Measurements from ENCODE around the gene PARD6B.
"Not testable (repeated sequence)": the region's sequence is repeated elsewhere in the genome, so short reads cannot be mapped to it uniquely, and the experiment has no call there.

Gene PARD6B

DNA sequence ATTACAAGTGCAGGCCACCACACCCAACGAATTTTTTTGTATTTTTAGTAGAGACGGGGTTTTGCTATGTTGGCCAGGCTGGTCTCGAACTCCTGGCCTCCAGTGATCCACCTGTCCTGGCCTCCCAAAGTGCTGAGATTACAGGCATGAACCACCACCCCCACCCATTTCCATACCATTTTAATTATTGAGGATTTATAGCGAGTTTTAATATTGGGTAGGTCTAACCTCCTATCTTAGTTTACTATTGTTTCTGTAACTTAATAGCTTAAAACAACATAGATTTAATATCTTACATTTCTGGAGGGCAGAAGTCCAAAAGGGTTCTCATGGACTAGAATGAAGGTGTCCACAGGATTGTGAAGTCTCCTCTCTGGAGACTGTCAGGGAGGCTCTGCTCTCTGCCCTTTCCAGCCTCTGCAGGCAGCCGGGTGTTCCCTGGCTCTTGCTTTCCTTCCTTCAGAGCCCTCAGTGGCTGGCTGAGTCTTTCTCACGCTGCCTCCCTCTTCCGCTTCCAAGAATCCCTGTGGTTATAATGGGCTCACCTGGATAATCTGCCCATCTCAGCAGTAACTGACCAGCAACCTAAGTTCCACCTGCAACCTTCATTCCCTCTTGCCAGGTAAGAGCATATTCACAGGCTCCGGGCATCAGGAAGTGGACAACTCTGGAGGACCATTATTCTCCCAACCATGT, 44.9 kb downstream of the PARD6B start:
- DNase-seq (ENCODE audit: low spot score): no peak

DNA sequence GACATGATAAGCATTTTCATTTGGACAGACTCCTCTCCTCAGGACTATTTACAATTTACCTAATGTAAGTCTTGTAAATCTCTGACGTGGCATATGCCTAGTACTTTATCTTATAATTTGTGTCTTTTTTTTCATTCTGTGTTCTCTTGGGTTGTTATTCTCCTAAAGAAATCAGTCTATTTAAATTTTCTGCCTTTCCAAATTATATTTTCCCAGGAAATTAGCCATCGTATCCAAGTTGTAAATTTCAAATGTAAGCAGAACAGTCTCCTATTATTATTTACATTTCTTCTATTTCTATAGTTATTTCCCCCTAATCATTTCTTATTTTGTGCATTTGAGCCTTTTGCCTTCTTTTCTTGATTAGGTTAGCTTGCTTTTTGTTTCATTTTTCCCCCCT, 46.0 kb downstream of the PARD6B start:
- no peak for DNase-seq (ENCODE audit: low spot score)

DNA sequence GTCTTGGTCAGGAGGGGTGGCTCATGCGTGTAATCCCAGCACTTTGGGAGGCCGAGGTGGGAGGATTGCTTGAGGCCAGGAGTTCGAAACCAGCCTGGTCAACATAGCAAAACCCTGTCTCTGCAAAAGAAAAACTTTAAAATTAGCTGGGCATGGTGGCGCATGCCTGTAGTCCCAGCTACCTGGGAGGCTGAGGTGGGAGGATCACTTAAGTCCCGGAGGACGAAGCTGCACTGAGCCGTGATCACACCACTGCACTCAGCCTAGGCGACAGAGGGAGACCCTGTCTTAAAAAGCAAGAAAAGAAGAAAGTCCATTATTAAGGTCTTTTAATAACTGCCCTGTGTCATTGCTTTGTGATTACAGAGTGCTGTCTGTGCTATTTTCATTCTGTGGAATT, 47.6 kb downstream of the PARD6B start:
- not testable (repeated sequence) for DNase-seq (ENCODE audit: low spot score)

DNA sequence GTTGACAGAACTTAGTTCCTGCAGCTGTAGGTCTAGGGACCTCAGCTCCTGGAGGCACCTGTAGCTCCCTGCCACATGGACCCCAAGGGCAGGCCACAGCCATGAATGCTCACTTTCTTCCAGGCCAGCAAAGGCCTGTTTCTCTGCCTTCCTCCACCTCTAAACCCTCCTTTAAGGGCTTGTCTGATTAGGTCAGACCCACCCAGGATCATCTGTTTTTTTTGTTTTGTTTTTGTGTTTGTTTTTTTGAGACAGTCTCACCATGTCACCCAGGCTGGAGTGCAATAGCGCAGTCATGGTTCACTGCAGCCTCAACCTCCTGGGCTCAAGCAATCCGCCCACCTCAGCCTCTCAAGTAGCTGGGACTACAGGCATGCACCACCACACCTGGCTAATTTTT, 52.0 kb downstream of the PARD6B start:
- no peak for DNase-seq (ENCODE audit: low spot score)

DNA sequence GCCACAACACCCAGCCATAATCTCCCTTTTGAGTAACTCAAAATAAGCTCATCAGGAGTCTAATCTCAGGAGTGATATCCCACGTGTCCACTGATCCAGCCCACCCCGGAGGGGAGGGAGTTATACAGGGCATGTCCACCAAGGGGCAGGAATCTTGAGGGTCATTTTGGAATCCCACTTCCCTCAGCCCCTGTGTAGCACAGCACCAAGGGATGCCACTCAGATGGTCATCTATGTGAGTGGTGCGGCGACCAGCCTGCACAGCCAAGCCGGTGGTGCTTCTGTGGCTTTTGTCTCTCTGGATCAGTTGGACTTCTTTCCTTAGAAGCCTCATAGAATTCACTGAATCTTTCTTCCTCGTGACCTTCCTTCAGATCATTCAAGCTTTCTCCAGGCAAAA, 52.5 kb downstream of the PARD6B start:
- no peak for DNase-seq (ENCODE audit: low spot score)

DNA sequence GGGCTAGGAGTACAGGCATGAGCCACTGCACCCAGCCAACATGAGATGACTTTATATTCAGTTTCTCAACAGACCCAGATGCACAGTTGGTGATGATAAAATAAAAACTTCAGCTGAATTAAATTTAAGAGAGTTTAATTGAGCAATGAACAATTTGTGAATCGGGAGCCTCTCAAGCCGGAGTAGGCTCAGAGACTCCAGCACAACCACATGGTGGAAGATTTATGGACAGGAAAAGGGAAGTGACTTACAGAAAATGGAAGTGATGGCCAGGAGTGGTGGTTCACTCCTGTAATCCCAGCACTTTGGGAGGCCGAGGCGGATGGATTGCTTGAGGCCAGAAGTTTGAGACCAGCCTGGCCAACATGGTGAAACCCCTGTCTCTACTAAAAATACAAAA, 53.1 kb downstream of the PARD6B start:
- DNase-seq (ENCODE audit: low spot score): no peak

DNA sequence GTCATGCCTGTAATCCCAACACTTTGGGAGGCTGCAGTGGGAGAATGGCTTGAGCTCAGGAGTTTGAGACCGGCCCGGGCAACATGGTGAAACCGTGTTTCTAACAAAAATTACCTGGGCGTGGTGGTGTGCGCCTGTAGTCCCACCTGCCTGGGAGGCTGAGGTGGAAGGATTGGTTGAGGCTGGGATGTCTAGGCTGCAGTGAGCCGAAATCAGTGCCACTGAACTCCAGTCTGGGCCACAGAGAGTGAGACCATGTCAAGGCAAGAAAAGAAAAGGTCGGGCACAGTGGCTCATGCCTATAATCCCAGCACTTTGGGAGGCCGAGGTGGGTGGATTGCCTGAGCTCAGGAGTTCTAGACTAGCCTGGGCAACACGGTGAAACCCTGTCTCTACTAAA, 55.3 kb downstream of the PARD6B start:
- DNase-seq (ENCODE audit: low spot score): no peak

DNA sequence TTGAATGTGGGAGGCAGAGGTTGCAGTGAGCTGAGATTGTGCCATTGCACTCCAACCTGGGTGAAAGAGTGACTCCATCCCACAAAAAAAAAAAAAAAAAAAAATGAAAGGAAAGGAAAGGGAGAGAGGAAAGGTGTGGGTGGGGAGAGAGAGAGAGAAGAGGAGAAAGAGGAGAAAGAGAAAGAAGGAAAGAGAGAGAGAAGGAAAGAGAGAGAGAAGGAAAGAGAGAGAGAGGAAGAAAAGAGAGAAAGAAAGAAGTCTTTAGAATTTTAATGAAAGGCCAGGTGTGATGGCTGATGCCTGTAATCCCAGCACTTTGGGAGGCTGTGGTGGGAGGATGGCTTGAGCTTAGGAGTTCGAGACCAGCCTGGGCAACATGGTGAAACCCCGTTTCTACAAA, 55.8 kb downstream of the PARD6B start:
- DNase-seq (ENCODE audit: low spot score): no peak

DNA sequence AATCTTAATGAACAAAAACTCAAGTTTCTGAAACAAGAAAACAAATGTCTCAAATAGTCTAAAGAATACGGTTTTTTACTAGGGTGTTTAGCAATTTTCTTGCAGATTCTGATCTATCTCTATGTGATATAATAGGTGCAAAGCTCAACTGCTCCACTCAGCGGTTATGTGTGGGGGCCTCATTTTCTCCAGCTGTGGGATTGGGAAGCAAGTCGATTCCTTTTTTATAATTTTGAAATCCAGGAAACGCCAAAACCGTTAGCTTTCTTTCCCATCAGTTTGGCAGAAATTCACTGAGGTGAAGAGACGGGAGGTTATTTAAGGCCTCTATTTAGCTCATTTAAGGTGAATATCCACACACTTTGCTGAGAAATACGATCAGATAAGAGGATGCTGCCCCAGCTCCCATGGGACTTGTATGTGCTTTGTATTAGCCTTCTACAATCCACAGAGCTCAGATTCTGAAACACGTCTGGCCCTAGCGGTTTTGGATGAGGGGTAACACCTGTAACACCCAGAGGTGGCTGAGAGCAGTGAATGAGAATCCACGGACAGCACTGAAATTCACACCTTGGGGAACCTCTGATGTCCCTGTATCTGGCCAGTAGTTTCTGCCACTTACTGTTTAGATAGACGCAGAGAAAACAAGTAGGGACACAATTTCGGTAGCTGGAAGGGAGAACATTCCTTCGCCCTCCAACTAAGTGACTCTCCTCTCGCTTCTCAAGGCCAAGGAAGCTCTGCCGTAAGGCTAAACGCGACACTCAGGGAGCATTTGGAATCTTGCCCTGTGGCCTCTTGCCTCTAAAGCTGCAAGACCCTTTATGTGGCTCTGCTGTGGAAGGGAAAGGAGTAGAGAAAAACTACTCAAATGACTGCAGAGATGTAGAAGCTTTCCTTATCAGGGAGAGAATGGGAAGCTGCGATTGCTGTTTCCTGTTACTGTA, 56.9 kb downstream of the PARD6B start:
- no peak for DNase-seq (ENCODE audit: low spot score)

DNA sequence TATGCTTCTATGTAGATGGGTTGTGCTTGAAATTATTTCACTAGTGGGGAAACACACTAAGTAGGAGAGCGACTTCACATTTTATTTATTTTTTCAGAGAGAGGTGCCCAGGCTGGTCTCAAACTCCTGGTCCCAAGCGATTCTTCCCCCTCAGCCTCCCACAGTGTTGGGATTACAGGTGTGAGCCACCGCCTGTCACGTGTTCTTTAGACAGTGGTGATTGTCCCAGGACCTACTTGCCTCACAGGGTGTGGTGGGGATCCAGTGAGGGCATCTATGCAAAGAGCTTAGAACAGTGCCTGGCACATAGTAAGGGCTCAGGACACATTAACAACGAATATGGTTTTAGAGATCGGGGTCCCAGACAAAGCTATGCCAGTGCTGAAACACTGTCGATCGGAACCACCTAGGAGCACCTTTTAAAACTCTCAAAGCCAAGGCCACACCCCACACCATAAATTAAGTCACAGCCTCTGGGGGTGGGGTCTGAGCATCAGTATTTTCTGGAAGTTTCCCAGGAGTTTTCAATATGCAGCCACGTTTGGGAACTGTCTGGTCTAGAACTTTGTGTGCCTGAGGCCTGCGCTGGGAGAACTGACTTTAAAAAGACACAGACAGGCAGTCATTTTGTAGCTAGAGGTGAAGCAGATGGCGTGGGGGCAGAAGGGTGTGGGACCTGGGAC, 58.7 kb downstream of the PARD6B start:
- no peak for DNase-seq (ENCODE audit: low spot score)

DNA sequence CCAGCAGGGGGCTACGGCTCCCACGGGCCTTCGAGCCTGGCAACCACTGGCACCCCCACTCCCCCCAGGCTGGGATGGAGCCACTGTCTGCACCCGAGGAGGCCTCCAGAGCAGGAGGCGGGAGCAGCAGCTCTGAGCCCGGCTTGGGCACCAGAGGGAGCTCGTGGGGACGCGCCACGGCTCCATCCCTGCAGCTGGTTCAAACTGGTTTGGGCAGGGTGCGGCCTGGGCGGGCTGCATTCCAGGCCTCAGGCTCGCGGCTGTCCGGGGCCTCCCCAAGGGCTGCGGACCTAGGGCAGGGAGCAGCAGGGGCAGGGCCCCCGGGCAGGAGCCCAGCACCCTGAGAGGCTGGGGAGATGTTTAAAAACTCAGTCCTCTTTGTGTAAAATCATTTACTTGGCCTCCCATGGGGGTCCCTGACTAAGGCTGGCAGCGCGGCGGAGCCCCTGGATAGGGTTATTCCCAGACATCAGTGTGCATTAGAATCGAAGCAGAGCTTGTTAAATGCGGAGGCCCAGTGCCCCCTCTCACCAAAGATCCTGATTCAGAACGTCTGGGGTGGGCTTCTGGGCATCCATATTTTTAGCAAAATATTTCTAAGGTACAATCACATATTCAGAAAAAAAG, 59.4 kb downstream of the PARD6B start:
- peak; percentile 91 for DNase-seq (ENCODE audit: low spot score)

DNA sequence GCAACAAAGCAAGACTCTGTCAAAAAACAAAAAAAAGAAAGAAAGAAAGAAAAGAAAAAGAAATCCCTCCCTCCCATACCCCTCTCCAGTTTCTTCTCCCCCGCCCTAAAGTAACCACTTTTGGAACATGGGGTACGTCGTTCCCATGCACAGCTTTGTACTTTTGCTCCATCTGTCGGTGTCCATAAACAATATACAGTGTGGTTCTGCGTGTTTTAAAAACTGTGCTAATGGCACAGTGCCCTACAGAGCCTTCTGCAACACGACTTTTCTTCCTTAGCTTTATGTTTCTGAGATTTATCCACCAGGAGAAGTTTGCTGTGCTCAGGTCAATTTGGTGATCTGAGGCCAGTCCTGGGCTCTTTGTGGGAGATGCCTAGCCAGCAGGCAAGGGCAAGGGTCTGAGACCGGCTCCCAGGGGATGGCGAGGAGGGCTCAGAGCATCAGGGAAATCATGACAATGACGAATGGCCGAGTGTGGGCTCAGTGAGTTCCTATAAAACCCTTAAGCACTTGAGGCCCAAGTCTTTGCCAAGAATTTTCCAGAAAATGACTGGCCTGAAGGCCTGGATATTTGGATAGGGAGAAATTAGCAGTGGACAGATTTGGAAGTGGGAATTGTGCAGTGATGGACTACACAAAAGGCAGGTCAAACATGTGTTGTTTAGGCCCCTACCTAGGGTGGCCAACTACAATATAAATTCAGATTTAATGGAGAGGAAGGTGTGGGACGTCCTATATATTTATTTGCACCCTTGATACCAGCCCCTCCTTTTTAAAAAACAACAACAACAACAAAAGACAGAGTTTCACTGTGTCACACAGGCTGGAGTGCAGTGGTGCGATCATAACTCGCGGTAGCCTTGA, 61.6 kb downstream of the PARD6B start:
- DNase-seq (ENCODE audit: low spot score): no peak

DNA sequence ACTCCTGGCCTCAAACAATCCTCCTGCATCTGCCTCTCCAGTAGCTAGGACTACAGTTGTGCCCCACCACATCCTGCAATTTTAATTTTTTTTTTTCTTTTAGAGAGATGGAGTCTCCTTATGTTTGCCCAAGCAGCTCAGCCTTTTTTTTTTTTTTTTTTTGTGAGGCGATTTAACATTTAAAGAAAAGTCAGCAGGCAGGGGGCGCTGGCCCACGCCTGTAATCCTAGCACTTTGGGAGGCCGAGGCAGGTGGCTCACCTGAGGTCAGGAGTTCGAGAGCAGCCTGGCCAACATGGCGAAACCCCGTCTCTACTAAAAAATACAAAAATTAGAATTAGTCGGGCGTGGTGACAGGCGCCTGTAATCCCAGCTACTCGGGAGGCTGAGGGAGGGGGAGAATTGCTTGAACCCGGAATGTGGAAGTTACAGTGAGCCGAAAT, 62.2 kb downstream of the PARD6B start:
- not testable (repeated sequence) for DNase-seq (ENCODE audit: low spot score)

DNA sequence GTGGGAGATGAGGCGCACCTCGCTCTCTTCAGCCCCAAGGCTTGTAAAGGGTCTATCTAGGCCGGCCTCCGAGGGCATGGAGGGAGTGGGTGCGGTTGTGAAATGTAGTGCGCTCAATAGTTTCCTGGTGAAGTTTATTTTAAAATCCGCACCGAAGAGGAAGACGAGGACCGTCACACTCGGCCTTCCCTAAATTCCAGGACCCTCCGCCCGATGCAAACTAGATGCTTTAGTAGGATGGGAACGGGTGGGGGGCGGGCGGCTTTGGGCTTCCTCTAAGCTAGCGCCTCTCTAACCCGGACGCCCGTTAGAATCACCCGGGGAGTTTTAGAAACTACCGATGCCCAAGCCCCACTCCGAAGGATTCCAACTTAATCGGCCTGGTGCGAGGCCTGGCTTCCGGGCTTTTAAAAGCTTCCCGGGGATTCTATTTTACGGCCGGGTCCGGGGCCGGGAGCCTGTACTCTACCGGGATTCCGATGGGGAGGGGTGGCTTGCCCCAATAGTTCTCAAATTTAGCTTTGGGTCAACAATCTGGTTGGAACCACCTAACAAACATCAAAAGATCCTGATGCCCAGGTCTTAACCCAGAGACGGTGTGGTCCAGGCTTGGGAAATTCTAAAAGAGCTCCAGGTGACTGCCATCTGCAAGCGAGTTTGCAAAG, 62.9 kb downstream of the PARD6B start:
- no peak for DNase-seq (ENCODE audit: low spot score)

DNA sequence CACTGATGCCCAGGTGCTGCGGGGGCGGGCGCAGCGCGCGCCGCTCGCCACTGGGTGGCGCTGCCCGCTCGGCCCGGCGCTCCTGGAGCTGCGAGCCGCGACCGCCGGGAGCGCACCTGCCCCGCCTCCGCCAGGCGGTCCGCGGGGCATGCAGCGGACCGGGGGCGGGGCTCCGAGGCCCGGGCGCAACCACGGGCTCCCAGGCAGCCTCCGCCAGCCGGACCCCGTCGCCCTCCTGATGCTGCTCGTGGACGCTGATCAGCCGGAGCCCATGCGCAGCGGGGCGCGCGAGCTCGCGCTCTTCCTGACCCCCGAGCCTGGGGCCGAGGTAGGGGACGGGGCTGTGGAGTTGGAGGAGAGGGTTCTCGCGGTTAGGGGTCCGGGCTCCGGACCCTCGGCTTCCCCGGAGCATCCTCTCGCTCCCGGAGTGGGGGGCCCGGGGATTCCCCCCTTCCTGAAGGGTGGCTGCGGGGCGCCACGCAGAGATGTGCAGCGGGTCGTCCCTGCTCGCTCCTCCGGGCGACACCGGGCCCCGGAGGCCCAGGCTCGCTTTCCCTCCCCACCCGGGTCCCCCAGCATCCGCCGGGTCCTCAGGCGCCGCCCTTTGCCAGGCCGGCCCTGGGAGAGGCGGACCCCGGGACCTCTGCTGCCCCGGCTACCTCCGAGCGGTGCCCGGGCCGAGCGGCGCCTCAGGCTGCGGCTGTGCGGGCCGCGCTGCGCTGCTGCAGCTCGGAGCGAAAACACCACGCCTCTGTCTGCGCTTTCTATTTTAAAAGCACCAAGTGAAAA, 63.7 kb downstream of the PARD6B start, which contains the start of gene BCAS4:
BCAS4 (plus strand) TSS at position 216 of the 789 bp plus-strand sequence; CDS start at position 239, 23 bp downstream.
- DNase-seq (ENCODE audit: low spot score): peak; percentile 99

DNA sequence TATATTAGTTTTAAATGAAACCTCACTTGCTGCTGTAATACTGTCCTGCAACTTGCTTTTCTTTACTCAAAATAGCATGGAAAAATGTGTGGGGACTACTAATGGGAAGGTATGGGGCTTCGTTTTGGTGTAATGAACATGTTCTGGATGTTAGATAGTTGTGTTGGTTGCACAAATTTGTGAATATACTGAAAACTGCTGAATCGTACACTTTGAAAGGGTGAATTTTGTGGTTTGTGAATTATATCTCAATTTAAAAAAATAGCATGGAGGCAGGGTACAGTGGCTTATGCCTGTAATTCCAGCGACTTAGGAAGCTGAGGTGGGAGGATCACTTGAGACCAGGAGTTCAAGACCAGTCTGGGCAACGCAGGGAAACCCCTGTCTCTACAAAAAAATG, 65.8 kb downstream of the PARD6B start:
- no peak for DNase-seq (ENCODE audit: low spot score)

DNA sequence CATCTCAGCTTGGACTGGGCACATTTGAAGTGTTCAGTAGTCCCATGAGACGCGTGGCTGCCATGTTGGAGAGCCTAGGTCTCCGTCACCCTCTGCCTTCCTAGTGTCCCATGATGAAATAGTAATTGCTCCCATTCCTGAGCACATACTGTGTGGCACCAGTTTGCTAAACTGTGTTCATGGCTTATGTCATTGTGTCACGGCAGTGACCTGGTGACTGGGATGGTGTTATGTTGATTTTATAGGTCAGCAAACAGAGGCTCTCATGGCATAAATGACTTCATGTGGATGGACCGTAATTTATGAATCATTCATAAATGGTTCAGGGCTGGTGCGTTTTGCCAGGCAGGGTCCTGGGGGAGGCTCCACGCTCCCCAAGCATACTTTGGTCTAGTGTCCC, 67.3 kb downstream of the PARD6B start:
- DNase-seq (ENCODE audit: low spot score): no peak

DNA sequence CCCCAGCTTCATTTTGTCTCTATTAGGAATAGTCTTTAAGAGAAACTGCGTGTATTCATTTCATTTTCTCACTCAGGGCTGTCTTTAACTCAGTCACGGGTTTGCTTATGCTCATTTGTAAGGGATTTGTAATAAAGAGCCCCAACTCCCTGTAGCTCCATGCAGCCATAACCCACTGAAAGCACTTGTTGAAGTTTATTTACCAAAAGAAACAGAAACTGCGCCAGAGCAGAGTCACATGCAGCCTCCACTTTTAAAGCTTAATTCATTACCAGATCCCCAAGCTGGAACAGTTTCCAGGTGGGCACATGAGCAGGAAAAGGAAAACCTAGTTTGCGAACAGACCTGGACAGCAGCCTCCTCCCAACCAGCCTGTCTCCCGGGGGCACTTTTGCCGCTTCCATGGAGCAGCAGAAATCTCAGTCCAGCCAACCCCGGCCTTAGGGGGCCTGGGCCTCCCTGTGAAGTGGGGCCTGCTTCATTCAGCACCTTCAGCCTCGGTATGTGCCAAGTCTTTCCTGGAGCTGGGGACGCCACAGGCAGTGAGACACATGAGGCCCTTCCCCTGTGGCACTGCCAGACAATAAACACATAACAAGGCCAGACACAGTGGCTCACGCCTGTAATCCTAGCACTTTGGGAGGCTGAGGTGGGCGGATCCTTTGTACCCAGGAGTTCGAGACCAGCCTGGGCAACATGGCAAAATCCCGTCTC, 68.0 kb downstream of the PARD6B start:
- DNase-seq (ENCODE audit: low spot score): no peak

Measured in iPS-NIHi11 (cell line).